Ovary (tissue), 9 donors: ENCODE data around the gene RNLS. TPM values are rescaled to one million over a fixed set of nuclear protein-coding genes. Genes with fewer than 3 reads are reported as not detected.

Experiments used
- DNase-seq, 5 donors: peaks; one replicate each; pipeline ENCODE4 v3.0.0-alpha.2; 2019 to 2020
- H3K27ac ChIP-seq, 2 donors: fragments of 200-600 bp; one replicate each; pipeline versions ENCODE4 v1.5.1 to v1.8.0; 2019 to 2022
- H3K27me3 ChIP-seq: fragments of 200-600 bp; one replicate; pipeline ENCODE4 v1.8.0; 2022
- H3K36me3 ChIP-seq: fragments of 200-600 bp; sonication (generic); one replicate; pipeline ENCODE4 v1.5.1; 2019
- H3K4me1 ChIP-seq: one replicate; pipeline ENCODE4 v1.8.1; 2013; ENCODE audit warnings: mild to moderate bottlenecking, moderate library complexity; ENCODE audit not compliant: insufficient read depth
- H3K4me3 ChIP-seq: fragments of 200-600 bp; sonication (generic); one replicate; pipeline ENCODE4 v1.5.1; 2017
- H3K9me3 ChIP-seq, 2 donors: fragments of 200-600 bp in 1 of 2; sonication (generic) in 1 of 2; one replicate each; pipeline versions ENCODE4 v1.5.1 to v1.8.1; 2013 to 2019; ENCODE audit warnings: mild to moderate bottlenecking in 1 of 2, moderate library complexity in 1 of 2
- CTCF ChIP-seq, 3 donors: fragments of 450-650 bp in 2 of 3; fragments of 200-600 bp in 1 of 3; IDR thresholded peaks; one replicate each; pipeline versions ENCODE4 v1.5.1 to v1.8.0; 2016 to 2022; ENCODE audit warnings: antibody characterized with exemption in 3 of 3, mild to moderate bottlenecking in 1 of 3
- EP300 ChIP-seq: sonication (generic); formaldehyde crosslinking; IDR thresholded peaks from one replicate; pipeline ENCODE4 v1.6.1; 2017; ENCODE audit warnings: antibody characterized with exemption
- POLR2A ChIP-seq: fragments of 450-650 bp; IDR thresholded peaks from one replicate; pipeline ENCODE4 v1.6.1; 2017; ENCODE audit warnings: antibody characterized with exemption, mild to moderate bottlenecking, moderate library complexity
- WGBS, 3 donors: extraction: QIAGEN DNeasy Blood & Tissue Kit in 1 of 3; methylation state at CpG; one replicate each; pipeline versions ENCODE4 v1.1.5 to v1.1.7; 2013 to 2017; 5-methylcytosine and 5-hydroxymethylcytosine counted together
- intact Hi-C, 4 donors: fragments of 100-400 bp; cut with DNase I; formaldehyde crosslinking; loops; one replicate each; pipeline versions ENCODE4 v1.11.0 to v1.15.1; 2022 to 2023
- polyA plus RNA-seq, 2 donors: library from polyadenylated mRNA; stranded (reverse); fragments of 200-250 nt in 1 of 2; fragments of 350-450 nt in 1 of 2; fragmentation: Illumina TruSeq in 1 of 2; extraction: RNeasy Lipid Tissue Mini Kit (QIAGEN cat#74804) in 1 of 2; gene quantifications; one replicate each; pipeline ENCODE4 v1.2.3, GENCODE V29; 2013 to 2014
- total RNA-seq, 7 donors: library from RNA; depleted of rRNA in 2 of 7; stranded (reverse); fragments of >200 nt in 2 of 7; fragmentation: NEBNext Ultra II Directional in 3 of 7; extraction: Animal tissue kit (Norgen Biotek cat#: 25700) in 3 of 7; gene quantifications; one replicate each; pipeline versions ENCODE4 v1.1.0 to v1.2.4, GENCODE V29; 2016 to 2023
- donor health status: DM: no; HTN: no; CAD: no; lungs with moderate emphysema.
- donor health status: DM: no; HTN: no; CAD: no.
- donor health status: Bipolar disorder and iron deficiency.
- donor health status: DM: yes; HTN: yes; CAD: no.
- donor health status: DM: no; HTN: no; CAD: no.
- donor health status: DM: yes; HTN: yes; CAD: no.

Gene RNLS
- total and polyA plus RNA-seq, 9 donors: 7.5 to 21.9 (median 11.8) TPM

- H3K36me3 ChIP-seq: no peaks in the 10 kb centered on the region
- no peak overlapping the region for H3K4me3 ChIP-seq
- peaks cover 7% of the 10 kb centered on the region for H3K4me1 ChIP-seq
- DNase-seq: peak in 2 of 5 donors; percentile 25 to 35
- TF ChIP-seq POLR2A (no peak), EP300 (no peak), CTCF (IDR thresholded peaks at IDR 0.05) (no peak)
- no peaks in the 10 kb centered on the region for H3K27me3 ChIP-seq
- H3K9me3 ChIP-seq: no peaks in the 10 kb centered on the region
- WGBS, 3 donors: 90 to 99% (median 99%) methylated on average over 2 of the region's 2 CpGs
- peak overlapping the region; percentile 13 to 21 for H3K27ac ChIP-seq
- intact Hi-C loops: loop anchor here in 1 of 4 donors (5.0 to 10.0 kb wide), 2 partner anchors 71 to 612 kb away; partner anchors contain the start of genes KLLN and PTEN
Observed at GRCh38 chr10:88473989-88474883, 108.9 kb downstream of the RNLS start.

GRCh38 chr10:88472540-88472939 is 110.6 kb downstream of the RNLS start:
- Histone ChIP-seq H3K4me1 (peaks cover 9% of the 10 kb centered on the region), H3K27me3 (no peaks in the 10 kb centered on the region), H3K36me3 (no peaks in the 10 kb centered on the region), H3K27ac (no peak overlapping the region), H3K9me3 (no peaks in the 10 kb centered on the region), H3K4me3 (no peak overlapping the region)
- intact Hi-C loops: loop anchor here in 1 of 4 donors (5.0 to 10.0 kb wide), 2 partner anchors 72 to 610 kb away; partner anchors contain the start of genes KLLN and PTEN
- WGBS, 3 donors: 65 to 70% (median 70%) methylated on average over 1 of the region's 1 CpG
- DNase-seq: no peak
- TF ChIP-seq CTCF (IDR thresholded peaks at IDR 0.05) (no peak), EP300 (no peak)

- intact Hi-C loops: loop anchor here in 1 of 4 donors (5.0 to 10.0 kb wide), 2 partner anchors 73 to 610 kb away; partner anchors contain the start of genes KLLN and PTEN
- Histone ChIP-seq H3K27me3 (no peaks in the 10 kb centered on the region), H3K4me1 (peaks cover 9% of the 10 kb centered on the region), H3K9me3 (no peaks in the 10 kb centered on the region), H3K27ac (no peak overlapping the region), H3K4me3 (no peak overlapping the region), H3K36me3 (no peaks in the 10 kb centered on the region)
- WGBS, 3 donors: 27 to 32% (median 30%) methylated on average over 1 of the region's 1 CpG
- no peak for DNase-seq
- TF ChIP-seq EP300 (no peak), POLR2A (no peak), CTCF (IDR thresholded peaks at IDR 0.05) (no peak)
Observed at GRCh38 chr10:88471899-88472298, 111.2 kb downstream of the RNLS start.

GRCh38 chr10:88467835-88468485 is 115.2 kb downstream of the RNLS start:
- 22 to 35% (median 31%) methylated on average over 4 of the region's 4 CpGs for whole genome bisulfite sequencing, 3 donors
- Histone ChIP-seq H3K27ac (no peak overlapping the region), H3K9me3 (no peaks in the 10 kb centered on the region), H3K27me3 (no peaks in the 10 kb centered on the region), H3K36me3 (no peaks in the 10 kb centered on the region), H3K4me3 (no peak overlapping the region), H3K4me1 (peaks cover 2% of the 10 kb centered on the region)
- TF ChIP-seq CTCF (IDR thresholded peaks at IDR 0.05) (no peak), EP300 (no peak), POLR2A (no peak)
- no peak for DNase-seq
- intact Hi-C loops: no loop called here
